Measurements from ENCODE around the gene CACNA1I.
"Not testable (repeated sequence)": the region's sequence is repeated elsewhere in the genome, so short reads cannot be mapped to it uniquely, and the experiment has no call there.

The CACNA1I gene

DNA sequence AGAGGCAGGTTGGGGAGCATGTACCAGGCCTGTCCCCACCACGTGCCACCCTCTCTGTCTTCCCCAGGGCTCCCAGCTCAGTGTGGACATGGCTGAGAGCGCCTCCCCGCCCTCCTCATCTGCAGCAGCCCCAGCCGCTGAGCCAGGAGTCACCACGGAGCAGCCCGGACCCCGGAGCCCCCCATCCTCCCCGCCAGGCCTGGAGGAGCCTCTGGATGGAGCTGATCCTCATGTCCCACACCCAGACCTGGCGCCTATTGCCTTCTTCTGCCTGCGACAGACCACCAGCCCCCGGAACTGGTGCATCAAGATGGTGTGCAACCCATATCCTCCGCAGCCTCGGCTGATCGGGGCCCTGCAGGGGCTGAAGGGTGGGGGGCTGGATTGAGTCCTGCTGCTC, at the start of gene CACNA1I:
Gene CACNA1I, plus strand, starts transcription at position 89 of the 400 bp plus-strand sequence. Its CDS starts 0 bp downstream, at position 89.
- TF ChIP-seq, protein P1, sequence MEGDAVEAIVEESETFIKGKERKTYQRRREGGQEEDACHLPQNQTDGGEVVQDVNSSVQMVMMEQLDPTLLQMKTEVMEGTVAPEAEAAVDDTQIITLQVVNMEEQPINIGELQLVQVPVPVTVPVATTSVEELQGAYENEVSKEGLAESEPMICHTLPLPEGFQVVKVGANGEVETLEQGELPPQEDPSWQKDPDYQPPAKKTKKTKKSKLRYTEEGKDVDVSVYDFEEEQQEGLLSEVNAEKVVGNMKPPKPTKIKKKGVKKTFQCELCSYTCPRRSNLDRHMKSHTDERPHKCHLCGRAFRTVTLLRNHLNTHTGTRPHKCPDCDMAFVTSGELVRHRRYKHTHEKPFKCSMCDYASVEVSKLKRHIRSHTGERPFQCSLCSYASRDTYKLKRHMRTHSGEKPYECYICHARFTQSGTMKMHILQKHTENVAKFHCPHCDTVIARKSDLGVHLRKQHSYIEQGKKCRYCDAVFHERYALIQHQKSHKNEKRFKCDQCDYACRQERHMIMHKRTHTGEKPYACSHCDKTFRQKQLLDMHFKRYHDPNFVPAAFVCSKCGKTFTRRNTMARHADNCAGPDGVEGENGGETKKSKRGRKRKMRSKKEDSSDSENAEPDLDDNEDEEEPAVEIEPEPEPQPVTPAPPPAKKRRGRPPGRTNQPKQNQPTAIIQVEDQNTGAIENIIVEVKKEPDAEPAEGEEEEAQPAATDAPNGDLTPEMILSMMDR (IDR thresholded peaks at IDR 0.05; ENCODE audit: low read depth, low read length, missing control alignments) = no peak
- no peak within 1 kb of the TSS for H3K4me3 ChIP-seq (ENCODE audit: low read depth, low read length)
- DNase-seq (ENCODE audit: low read depth) = no peak

DNA sequence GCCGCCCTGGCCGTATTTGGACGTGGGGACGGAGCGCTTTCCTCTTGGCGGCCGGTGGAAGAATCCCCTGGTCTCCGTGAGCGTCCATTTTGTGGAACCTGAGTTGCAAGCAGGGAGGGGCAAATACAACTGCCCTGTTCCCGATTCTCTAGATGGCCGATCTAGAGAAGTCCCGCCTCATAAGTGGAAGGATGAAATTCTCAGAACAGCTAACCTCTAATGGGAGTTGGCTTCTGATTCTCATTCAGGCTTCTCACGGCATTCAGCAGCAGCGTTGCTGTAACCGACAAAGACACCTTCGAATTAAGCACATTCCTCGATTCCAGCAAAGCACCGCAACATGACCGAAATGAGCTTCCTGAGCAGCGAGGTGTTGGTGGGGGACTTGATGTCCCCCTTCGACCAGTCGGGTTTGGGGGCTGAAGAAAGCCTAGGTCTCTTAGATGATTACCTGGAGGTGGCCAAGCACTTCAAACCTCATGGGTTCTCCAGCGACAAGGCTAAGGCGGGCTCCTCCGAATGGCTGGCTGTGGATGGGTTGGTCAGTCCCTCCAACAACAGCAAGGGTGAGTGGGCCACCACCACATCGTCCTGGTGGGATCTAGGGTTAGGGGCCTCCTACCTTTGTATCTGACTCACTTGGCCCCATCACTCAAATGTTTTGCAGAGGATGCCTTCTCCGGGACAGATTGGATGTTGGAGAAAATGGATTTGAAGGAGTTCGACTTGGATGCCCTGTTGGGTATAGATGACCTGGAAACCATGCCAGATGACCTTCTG, 49.3 kb upstream of the CACNA1I start:
- not testable (repeated sequence) for DNase-seq (ENCODE audit: low read depth)

DNA sequence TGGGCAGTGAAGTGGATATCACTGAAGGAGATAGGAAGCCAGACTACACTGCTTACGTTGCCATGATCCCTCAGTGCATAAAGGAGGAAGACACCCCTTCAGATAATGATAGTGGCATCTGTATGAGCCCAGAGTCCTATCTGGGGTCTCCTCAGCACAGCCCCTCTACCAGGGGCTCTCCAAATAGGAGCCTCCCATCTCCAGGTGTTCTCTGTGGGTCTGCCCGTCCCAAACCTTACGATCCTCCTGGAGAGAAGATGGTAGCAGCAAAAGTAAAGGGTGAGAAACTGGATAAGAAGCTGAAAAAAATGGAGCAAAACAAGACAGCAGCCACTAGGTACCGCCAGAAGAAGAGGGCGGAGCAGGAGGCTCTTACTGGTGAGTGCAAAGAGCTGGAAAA, 48.5 kb upstream of the CACNA1I start:
- peak overlapping the region; percentile 67 for H3K4me3 ChIP-seq (ENCODE audit: low read depth, low read length)
- DNase-seq (ENCODE audit: low read depth) = not testable (repeated sequence)

More for the DNA sequence above, 49.3 kb upstream of the CACNA1I start:
- H3K4me3 ChIP-seq (ENCODE audit: low read depth, low read length) = peak overlapping the region; percentile 67

DNA sequence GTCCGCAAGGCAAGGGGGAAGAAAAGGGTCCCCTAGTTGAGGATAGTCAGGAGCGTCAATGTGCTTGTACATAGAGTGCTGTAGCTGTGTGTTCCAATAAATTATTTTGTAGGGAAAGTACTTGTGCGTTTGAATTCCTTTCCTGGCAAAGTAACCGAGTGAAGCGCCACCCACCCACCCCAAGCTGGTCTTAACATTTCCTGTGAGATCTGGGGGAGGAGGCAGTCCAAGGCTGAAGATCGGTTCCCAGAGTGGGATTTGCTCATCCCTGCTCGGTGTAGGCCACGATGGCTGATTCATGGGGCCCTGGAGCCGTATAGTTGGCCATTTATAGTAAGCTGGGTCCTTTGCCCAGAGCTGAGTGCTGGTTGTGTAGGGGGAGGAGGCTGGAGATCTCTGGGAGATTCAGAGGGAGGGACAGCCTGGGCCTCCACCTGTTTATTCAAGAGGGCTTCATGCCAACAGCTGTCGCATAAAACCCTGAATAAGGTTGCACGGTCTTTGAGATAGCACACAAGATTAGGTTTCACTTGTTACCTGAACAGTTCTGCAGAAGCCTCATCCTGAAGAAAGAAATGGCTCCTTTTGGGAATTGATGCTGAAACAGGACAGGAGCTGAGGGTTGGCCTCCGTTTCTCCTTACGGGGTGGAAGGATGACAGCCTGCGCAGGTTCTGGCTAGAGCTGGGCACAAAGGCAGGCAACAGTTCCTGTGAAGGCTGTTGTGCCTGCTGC, 47.8 kb upstream of the CACNA1I start:
- DNase-seq (ENCODE audit: low read depth) = no peak
- H3K4me3 ChIP-seq (ENCODE audit: low read depth, low read length) = peak overlapping the region; percentile 67
- TF ChIP-seq, protein P1 (IDR thresholded peaks at IDR 0.05; ENCODE audit: low read depth, low read length, missing control alignments) = no peak

DNA sequence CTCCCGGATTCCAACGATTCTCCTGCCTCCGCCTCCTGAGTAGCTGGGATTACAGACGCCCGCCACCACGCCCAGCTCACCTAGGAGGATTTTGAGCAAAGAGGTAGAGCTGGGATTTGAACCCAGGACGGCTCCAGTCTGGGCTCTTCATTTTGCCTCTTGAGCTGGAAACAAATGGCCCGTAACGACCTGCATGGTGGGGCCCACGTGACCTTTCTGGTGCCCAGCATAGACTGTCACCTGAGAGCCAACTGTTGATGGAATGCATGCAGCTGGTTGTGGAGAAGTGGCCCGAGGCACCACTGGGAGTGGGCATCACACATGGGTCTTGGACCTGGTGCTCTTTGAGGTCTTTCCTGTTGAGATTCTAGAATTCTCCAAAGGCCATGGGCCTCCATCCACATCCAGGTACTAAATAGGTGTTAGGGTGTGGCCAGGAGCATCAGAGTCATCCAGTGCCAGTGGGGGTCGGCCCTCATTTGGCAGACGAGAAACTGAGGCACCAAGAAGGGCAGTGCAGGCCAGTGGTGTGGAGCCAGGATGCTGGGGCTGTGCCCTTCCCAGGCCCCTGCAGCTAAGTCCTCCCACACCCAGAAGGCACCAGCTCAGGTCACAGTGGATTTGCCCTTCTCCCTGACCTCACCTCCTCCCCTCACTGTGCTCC, 46.3 kb upstream of the CACNA1I start:
- no peak for DNase-seq (ENCODE audit: low read depth)
- H3K4me3 ChIP-seq (ENCODE audit: low read depth, low read length) = no peak overlapping the region
- TF ChIP-seq, protein P1 (IDR thresholded peaks at IDR 0.05; ENCODE audit: low read depth, low read length, missing control alignments) = no peak

DNA sequence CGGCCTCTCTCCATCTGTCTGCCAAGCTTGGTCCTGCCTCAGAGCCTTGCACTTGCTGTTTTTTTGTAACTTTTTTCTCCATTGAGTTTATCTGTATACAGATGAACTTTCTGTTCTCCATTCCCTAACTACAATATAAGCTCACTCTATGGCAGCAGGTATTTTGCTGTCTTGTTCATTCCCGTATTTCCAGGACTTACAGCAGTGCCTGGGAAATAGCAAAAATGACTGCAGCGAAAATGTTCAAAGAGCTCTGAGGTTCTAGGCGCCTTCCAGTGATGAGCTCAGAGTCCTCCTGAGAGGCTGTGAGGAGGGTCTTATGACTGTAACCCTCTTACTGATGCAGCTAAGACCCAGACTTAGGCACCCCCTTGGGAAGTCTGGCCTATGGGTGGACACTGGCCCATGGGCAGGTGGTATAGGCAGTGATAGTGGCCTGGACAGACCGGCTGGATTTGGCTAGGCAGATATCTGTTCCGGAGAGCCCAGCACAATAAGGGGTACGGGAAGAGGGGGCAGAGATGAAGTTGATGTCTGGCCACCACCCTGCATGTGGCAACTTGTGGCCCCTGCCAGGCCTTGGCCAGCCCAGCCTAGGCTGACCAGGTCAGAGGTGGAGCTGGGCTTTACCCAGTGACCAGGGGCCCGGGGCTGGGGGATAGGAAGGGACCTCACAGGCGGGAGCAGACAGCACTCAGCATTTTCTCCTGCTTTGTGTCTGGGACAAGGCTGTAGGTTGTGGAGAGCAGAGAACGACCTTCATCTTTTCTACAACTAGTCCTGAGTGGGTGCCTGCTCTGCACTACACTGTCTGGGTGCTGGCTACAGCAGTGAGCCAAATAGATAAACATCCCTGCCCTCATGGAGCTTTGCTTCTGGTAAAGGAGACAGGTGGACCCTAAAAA, 45.5 kb upstream of the CACNA1I start:
- H3K4me3 ChIP-seq (ENCODE audit: low read depth, low read length) = no peak overlapping the region
- no peak for DNase-seq (ENCODE audit: low read depth)
- TF ChIP-seq, protein P1 (IDR thresholded peaks at IDR 0.05; ENCODE audit: low read depth, low read length, missing control alignments) = no peak

DNA sequence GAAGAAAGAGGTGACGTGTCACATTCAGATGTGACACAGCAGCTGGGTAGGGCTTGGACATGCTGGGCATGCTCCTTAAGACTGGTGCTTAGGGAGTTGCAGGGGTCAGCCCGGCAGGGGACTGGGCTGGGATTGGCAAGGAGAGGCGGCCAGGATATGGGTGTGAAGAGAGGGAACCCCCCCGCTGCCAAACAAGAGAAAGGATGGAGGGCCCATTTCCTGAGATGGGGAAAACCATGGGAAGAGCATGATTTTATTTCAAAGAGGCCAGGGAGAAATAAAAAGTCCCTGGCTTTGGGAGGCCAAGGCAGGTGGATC, 44.9 kb upstream of the CACNA1I start:
- no peak for DNase-seq (ENCODE audit: low read depth)
- TF ChIP-seq, protein P1 (IDR thresholded peaks at IDR 0.05; ENCODE audit: low read depth, low read length, missing control alignments) = no peak

More for the DNA sequence above, 44.9 kb upstream of the CACNA1I start:
- H3K4me3 ChIP-seq (ENCODE audit: low read depth, low read length) = no peak overlapping the region

All from GM12864 (cell line).